UCSD-AML1 (cell line): ENCODE data around the gene CHN2.

ENCODE experiments used
- DNase-seq: peaks from one replicate; lab custom pipeline; 2025; ENCODE audit not compliant: unreplicated experiment; lab: John Stamatoyannopoulos, UW

CHN2 gene

DNA sequence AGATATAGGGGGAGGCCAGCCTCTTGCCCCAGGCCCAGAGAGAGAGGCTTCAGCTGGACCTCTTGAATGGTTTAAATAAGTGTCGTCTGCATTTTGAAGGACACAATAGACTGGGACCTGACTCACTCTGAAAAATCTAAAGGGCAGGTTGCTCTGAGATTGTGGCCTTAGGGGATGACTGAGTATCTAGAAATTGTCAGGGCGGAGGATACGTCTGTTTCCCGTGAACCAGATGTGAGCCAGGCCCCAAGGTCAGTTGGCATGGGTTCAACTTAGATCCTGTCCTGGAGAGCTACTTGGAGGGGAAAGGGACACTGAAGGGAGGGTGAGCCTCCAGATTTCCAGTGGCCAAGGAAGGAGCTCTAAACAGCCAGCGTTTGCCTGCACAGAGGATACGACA lies 110.2 kb downstream of the CHN2 start:
- DNase-seq = no peak

DNA sequence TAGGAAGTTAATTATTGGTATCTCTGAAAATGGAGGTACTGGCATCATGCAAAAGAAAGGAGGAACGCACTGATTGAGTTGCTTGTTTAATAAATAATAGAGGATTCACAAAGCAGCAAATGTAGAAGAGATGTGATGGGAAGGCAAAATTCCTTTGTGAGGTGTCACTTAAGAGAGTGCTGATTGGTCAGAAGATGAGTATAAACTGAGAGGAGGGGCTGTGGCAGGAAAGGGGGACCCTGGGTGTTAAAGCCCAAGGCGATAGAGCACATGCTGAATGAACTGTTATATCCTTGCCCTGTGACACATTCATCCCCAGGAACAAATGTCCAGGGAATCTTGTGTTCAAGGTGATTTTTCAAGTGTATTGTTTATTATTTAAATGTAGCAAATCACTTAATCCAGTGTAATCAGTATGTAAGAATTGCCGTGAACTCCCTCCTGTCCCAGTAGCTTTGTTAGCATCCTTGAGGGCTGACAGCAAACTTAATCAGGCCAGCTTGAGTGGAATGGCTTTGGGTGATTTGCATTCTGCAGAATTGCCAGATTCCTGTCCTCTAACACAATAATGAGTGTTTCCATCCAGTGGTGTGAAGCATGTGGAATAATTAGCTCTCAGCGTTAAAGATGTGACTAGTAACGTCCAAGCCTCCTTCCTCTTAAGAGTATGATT lies 111.9 kb downstream of the CHN2 start:
- no peak for DNase-seq

DNA sequence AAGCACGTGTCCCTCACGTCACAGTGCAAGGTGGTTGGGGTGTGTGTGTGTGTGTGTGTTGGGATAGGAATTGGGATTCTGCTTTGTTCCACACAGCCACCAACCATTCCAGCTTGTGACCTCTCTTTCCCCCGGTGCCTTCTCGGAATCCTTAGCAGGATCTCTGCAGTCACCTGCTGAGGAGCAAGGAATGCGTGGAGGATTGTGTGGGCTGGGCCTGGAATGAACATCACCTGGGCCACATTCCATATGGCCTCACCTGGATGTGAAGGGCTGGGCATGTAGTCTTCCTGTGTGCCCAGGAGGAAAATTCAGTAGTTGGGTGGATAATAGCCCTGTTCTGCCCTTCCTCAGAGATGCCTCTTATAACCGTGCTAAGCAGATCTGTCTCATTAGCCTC lies 113.8 kb downstream of the CHN2 start:
- DNase-seq = no peak

DNA sequence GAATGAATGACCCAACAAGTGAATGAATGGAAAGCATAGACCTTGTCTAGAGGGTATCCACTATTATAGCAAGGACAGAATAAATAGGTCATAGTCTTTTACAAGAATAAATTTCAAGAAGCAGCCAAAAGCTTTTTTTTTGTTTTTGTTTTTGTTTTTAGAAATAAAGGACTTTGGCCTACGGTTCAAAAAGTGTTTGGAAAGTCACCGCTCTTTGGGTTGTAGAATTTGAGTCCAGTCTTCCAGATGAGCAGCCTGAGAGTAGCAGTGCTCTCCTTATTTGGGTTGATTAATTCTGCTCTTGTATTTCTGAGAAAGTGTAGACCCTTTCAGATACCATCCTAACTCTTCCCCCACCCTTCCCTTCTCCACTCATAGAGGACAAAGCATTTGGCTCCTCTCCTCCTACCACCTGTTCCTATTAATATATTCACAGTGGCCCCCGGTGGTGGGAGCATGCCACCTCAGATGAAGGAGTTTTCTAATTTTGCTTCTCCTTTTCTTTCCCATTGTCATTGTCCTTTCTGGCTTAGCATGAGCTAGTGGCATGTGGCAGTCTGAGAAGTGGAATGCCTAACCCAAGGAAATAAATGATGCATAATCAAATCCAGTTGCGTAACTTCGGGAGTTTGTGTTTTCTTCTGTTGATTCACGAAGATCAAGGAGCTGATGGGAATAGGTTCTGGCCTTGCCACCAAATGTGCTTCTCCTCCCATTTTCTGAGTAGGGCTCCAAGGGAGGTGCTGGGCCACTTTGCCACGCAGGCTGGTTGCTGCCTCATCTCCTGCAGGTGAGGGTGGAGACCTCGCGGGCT lies 114.7 kb downstream of the CHN2 start:
- no peak for DNase-seq

DNA sequence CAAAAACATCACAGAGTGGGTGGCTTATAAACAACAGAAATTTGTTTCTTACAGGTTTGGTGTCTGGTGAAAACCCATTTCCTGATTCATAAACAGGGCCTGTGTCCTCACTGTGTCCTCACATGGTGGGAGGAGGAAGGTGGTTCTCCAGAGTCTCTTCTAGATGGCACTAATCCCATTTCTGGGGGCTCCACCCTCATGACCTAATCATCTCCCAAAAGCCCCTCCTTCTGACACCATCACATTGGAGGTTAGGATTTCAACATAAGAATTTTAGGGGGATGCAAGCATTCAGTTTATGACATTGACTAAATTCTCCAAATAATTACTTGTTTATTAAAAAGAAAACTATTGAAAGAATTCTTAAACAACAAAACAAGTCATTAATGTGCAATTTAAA lies 116.0 kb downstream of the CHN2 start:
- DNase-seq = no peak

DNA sequence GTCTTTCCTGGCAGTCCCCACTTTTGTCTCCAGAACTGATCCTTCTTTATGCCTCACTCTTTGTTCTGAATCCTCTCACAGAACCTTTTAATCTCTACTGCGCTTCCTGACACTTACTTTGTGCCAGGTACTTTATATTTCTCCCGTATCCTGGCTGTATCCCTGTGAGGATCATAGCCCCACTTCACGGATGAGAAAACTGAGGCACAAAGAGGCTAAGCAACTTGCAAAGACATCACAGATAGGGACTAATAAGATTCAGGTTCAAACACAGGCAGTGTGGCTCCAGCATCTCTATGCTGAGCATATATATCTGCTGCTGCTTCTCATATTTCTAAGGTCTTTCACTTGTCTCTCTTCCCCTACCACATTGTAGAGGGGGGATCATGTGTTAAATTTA lies 116.7 kb downstream of the CHN2 start:
- DNase-seq = no peak

DNA sequence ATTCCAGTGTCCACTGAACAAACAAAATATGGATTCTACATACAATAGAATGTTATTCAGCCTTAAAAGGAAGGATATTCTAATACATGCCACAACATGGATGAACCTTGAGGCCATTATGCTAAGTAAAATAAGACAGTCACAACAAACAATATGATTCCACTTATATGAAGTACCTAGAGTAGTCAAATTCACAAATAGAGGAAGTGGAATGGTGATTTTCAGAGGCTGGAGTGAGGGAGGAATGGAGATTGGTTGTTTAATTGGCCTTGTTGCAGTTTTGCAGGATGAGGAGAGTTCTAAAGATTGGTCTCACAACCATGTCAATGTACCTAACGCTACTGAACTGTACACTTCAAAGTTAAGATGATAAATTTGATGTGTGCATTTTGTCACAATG lies 119.6 kb downstream of the CHN2 start:
- DNase-seq = no peak

DNA sequence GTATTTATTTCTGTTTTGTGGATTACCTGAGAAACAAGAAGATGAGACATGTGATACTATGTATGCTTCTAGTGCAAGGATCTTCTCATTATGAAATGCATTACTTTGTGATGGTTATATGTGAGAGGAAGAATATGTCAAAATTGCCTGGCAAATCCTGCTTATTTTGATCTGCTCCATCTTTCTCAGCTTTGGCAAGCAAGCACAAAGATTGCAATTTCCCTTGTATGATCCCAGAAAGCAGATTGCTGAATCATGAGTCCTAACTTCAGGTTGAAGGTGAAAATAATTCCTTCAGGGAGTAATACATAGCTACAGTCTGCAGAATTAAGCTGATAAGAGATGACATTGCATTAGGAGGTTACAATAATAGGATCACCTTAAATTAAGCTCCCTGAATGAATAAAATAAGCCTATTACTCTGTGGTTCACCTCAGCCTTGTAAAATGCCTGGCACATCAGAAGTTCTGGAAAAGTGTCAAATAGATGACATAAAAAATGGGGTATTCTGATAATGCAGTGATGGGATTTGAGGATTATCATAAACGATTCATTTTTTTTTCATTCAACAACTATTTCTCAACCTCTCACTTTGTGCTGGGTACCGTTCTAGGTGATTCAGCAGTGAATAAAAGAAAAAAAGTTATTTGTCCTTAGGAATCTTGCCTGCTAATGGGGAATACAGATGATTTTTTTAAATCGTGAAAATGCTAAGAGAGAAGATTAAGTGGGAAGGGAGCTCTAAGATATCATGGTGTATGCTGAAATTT lies 120.7 kb downstream of the CHN2 start:
- DNase-seq = no peak

DNA sequence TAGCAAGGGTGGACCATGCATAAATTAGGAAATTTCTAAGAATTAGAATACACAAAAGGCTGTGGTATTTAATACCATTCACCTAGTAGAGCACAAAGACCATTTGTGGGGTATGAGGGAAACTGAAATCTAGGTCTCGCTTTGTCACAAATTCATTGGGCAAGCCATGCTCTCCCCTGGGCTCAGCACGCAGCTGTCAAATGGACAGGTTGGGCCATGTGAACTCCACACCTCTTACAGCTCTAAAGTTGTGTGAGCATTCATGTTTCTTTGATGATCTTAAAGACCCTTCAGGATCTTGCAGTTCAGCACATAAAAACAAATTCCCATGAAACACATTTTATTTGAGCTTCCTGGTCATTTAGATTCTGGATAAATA lies 121.3 kb downstream of the CHN2 start:
- DNase-seq = no peak

DNA sequence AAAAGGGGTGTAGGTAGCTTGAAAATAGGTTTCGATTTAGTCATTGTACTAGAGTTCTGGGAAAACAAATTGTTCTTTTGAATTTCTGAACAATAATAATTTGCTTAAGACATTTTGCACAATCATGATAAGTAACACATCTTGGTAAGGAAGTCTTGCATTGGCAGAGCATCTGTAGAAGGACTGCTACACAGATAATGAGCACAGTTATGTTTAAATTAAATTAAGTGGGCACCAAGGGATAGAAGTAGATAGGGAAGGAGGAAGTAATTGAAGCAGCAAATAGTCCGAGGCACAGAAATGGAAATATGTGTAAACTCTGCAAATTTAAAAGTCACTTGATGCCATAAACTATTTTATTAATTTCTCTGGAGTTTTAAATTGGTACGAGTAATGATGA lies 122.4 kb downstream of the CHN2 start:
- DNase-seq = no peak

DNA sequence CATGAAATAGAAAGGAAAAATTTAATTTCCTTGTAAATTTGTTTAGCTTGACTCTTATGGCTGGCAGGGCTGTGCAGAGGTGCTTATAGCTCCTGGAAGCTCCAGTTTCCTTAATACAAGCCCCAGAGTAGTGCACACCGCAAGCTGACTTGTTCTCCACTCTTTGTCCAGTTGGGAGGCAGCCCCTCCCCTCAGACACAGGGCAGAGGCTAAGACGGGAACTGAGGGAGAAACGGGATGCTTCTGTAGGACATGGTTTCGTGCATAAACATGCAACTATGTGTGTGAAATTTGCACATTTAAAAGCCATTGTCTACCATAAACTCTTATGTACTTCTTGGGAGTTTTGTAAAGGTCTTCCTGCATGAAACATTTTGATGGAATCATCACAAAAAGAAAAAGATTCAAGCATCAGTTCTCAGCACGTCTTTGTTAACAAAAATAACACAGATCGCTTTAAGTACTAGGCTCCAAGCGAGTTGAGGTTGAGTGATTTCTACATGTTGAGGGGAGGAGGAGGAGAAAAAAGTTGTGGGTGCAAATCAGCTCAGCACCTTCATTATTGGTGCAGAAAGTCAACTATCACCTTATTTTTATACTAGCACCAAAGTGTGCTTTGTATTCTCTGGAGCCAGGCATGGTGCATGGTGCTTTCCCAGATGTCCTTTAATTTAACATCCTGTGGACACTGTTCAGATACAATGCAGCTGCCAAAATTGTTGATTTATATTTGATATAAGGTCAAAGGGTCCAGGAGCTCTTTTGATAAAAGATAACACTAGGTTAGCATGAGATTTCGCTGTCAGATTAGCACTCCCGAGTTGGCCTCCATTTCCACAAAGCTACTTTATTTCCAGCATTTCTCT lies 124.5 kb downstream of the CHN2 start:
- no peak for DNase-seq

DNA sequence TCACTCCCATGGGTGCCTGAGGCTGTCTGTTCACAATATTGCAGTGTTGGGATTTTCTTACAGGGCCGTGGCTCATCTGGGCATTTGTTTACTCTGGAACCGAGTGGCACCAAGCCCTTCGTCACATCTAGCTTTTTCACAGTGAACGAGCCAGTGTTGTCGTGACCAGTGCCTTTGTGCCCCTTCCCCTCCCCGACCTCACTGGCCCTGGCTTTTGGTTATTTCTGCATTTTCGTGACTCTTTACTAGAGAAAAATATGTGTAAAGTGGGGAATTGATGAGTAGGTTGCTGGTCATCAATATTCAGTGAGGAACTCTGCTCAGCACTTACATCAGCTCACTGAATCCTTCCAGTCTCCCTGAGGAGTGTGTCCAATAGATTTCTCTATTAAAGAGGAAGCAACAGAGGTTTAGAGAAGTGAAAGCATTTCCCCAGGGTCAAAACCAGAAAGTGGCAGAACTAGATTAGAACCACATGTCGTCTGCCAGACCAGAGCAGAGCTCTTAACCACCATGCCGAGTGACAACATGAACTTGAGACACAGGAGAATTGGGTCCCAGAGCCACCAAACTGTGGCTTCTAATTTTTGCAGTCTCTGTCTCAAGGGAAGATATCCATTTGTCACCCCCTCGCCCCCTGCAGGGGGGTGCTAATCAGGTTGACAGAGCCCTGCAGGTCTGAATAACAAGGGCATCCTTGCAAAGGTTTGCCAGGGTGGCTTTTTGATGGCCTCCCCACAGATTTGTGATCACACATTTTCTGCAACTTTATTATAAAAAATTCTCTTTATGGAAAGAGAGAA lies 125.3 kb downstream of the CHN2 start:
- no peak for DNase-seq

DNA sequence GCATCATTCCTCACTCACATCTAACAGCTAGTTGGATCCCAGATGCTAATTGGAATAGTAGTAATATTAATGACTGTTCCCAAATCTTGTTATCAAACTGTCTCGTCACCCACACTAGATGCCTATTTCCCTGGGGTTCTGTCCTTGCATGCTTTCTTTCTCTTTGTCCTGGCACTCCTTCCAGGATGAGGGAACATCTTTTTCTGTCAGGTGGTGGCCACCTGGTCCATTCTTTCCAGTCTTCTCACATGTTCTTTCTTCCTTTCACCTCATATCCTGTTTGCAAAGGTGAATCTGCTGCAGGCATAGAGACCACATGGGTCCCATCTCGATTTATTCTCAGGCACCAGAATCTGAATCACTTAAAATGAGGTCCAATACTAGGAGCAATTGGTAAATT lies 126.0 kb downstream of the CHN2 start:
- no peak for DNase-seq

DNA sequence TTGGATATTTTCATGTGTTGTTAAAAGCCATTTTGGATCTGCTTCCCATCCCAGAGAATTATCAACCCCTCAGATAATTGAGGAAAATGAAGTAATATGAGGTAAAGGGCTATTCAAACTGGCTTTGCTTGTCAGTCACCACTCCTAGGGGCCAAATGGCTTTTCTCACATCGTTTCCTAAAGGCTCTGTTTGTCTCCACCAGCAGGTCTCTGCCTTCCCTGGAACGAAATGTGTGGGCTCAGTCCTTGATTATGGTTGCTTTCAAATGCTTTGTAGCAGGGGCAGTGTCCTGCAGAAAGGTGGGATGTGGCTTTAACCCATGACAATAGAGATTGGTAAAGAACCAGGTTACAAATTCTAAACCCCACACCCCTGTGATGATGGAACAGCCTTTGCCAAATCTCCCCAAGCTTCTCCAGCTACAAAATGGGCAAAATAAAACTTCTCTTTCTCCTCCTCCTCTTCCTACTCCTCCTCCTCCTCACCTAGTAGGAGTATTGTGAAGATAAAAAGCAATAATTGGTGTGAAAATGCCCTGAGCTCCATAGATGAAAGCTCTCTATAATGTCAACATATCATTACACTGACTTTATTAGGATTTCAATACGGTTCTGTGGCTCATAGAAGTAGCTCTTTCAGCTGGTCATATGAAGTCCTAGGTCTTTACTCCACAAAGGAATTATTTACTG lies 127.6 kb downstream of the CHN2 start:
- DNase-seq = no peak

DNA sequence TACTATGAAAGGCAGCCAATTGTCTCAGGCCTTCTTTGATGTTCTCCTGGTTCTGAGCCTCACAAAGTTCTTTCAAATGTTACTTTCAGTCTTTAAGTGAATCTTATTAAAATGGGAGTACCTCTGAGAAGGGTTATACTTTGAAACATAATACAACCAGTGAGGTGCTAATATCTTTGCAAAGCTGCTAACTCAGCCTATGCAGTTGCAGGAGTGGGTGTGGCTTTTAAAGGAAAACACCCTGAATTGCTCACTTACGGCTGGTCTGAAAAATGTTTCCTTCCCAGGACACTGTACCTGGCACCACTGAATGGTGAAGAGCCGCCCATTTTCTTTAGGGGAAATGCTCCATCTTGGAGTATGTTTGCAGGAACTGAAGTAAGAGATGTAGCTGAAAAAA lies 130.9 kb downstream of the CHN2 start:
- DNase-seq = no peak

DNA sequence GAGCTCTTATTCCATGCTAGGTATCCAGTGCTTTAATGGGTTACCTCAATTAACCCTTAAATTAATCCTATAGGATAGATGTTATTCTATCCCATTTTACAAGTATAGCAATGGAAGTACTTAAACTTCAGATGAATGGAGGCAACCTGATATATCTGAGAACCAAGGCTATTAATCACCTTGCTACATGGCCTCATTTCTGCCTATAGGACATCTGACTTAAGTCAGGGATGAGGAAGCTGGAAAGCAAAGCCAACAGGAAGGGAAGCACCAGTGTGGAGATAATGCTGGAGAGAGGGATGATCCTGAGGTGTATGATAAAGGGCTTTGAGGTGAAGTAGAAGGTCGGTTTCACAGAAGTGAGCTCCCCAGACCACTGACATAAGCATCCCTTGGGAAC lies 132.3 kb downstream of the CHN2 start:
- no peak for DNase-seq

DNA sequence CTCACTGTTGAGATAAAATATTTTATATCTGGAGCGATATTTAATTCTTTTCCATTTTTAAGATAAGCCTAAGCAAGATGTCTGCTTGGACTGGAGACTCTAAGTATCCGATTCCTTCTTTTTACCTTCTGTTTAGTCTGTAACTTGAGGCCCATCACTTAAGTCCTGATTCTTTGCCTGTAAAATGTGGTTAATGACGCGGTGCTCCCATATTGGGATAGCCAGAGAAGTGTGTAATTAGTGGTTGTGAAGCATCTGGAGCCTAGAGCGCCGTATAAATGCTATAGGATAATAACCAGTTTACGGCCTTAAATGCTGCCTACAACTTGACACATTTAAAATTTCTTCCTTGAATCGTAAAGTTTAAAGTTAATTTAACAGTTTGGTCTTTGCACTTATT lies 132.9 kb downstream of the CHN2 start:
- DNase-seq = no peak

DNA sequence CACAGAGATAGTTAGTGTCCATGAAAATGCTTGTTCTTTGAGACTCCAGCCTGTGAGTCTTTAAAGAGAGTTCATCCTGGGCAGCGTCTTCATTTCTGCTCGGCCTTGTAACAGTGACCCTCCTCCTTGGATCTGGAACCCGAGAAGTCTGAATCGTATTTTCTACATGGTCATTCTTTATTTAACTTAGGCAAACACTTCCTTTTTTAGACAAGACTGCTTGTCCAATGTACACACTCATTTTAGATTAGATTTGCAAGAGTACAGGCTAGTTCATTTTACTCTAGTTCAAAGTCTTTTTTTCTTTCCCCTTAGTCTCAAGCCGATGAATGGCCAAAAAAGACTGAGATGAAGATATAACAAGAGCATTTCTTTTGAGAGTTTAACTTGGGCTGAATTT lies 133.5 kb downstream of the CHN2 start:
- no peak for DNase-seq

DNA sequence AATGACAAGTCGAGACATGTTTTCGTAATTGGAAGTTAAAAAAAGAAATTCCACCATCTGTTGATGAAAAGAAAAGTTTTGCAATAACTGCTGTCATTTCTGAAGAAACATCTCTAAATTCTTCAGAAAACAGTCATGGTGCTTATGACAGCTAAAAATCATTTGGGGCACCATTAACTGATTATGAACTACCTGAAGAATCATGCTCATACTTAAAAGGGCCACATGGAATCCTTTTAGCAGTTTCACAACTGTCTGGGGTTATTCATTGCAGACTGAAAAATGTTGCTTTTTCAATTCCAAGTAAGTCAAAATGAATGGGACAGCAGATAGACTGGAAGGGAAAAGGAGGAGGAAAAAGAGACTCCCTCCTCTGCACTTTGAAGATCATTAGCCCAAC lies 134.2 kb downstream of the CHN2 start:
- DNase-seq = no peak

DNA sequence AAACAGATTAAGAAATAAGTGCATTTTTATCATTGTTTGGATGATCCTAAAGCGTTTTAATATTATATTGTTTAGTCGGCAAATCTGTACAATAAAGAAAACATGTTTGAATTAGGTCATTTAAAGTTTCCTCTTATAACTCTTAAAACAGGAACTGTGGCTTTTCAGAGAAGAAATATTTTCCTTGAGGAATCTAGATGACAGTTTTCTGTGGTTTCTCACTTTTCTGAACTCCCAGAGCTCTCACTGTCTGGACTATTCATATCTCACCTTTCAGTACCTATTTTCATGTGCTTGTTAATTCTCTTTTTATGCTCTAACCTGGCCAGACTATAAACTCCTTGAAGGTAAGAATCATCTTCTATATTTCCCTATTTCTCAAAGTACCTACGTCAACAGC lies 135.1 kb downstream of the CHN2 start:
- DNase-seq = no peak
